ENCODE data around the gene GMPPA. TPM values are rescaled to one million over a fixed set of nuclear protein-coding genes. Genes with fewer than 3 reads are reported as not detected.

Gene GMPPA
- total and polyA plus RNA-seq, 5 donors from 2014 or later, result 17.2 to 35.1 (median 25.9) TPM

DNA sequence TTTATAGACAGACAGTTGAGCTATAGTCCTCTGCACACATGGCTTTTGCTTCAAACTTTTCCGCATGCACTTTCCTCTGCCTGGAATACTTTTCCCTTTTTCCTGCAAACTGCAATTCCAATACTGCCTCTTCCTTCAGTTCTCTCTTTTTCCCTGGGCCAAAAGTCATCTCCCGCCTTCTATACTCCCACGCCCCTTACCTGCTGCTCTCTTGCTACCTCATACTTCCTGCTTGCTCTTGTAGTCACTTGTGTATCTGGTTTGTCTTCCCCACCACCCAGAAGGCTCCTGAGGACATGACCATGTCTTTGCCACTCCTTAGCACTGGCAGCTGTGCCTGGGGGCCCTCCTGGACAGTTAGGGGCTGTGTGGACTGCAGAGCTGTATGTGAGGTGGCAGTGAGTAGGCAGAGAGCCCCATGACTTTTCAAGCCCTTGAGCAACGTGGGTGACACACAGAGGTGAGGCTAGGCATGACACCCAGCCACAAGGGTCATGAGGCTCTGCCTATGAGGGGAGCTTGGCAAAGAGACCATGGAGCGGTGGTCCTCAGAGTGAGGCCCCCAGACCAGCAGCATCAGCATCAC is 40.8 kb upstream of the GMPPA start:
- H3K4me1 ChIP-seq (ENCODE audit: control insufficient read depth, insufficient read depth, low read length, poor library complexity, severe bottlenecking), result no peaks in the 10 kb centered on the region
- peak; percentile 37 to 52 for ATAC-seq (ENCODE audit: low read depth in 2 of 2)
- no peak overlapping the region for H3K27ac ChIP-seq (ENCODE audit: insufficient read depth, low read length, poor library complexity, severe bottlenecking)
- H3K27me3 ChIP-seq (ENCODE audit: control insufficient read depth, insufficient read depth, low read length), result no peaks in the 10 kb centered on the region
- no peaks in the 10 kb centered on the region for H3K9me3 ChIP-seq (ENCODE audit: control insufficient read depth in 2 of 2, low read length in 2 of 2)
- H3K36me3 ChIP-seq (ENCODE audit: control insufficient read depth, insufficient read depth, low read length), result no peaks in the 10 kb centered on the region
- Mint-ChIP-seq H3K4me3 (no peak overlapping the region), H3K27me3 (peaks cover 8% of the 10 kb centered on the region), H3K9me3 (peaks cover 0 to 2% (median 0%) of the 10 kb centered on the region in 7 donors), H3K4me1 (peaks cover 0 to 6% (median 0%) of the 10 kb centered on the region in 4 donors), H3K36me3 (no peaks in the 10 kb centered on the region), H3K27ac (peak overlapping the region in 1 of 3 donors; percentile 18)
- H3K4me3 ChIP-seq (ENCODE audit: low read depth, low read length), result no peak overlapping the region
- DNase-seq, result peak in 1 of 3 donors; percentile 16

DNA sequence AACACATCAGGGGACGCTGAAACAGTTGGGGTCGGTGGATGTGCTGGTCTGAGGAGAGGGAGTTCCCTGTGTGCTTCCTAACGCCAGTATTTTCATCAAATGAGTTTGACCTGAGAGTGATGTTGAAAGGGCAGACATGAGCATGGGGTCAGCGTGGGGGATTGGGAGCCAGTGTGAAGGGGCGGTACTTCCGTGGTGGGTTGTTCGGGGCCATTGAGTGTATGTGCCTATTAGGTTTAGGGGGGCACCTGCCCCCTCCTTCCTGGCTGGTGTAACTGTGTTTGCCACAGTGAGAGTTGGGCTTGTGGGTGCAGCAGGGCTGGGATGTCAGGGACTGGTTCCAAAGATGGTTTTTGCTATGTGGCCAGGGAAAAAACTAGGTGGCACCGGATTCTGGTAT is 39.7 kb upstream of the GMPPA start:
- H3K27ac Mint-ChIP-seq, result no peak overlapping the region
- DNase-seq (no peak), ATAC-seq (ENCODE audit: low read depth in 2 of 2) (no peak)
- H3K27me3 Mint-ChIP-seq, result no peaks in the 10 kb centered on the region
- Histone ChIP-seq H3K36me3 (ENCODE audit: control insufficient read depth, insufficient read depth, low read length) (no peaks in the 10 kb centered on the region), H3K4me1 (ENCODE audit: control insufficient read depth, insufficient read depth, low read length, poor library complexity, severe bottlenecking) (no peaks in the 10 kb centered on the region), H3K4me3 (ENCODE audit: low read depth, low read length) (no peak overlapping the region), H3K27me3 (ENCODE audit: control insufficient read depth, insufficient read depth, low read length) (no peaks in the 10 kb centered on the region), H3K9me3 (ENCODE audit: control insufficient read depth in 2 of 2, low read length in 2 of 2) (no peaks in the 10 kb centered on the region), H3K27ac (ENCODE audit: insufficient read depth, low read length, poor library complexity, severe bottlenecking) (no peak overlapping the region)
- H3K4me3 Mint-ChIP-seq, result no peak overlapping the region
- H3K9me3 Mint-ChIP-seq, result peaks cover 0 to 2% (median 0%) of the 10 kb centered on the region in 7 donors
- H3K4me1 Mint-ChIP-seq, result peaks cover 0 to 6% (median 0%) of the 10 kb centered on the region in 4 donors
- H3K36me3 Mint-ChIP-seq, result no peaks in the 10 kb centered on the region

DNA sequence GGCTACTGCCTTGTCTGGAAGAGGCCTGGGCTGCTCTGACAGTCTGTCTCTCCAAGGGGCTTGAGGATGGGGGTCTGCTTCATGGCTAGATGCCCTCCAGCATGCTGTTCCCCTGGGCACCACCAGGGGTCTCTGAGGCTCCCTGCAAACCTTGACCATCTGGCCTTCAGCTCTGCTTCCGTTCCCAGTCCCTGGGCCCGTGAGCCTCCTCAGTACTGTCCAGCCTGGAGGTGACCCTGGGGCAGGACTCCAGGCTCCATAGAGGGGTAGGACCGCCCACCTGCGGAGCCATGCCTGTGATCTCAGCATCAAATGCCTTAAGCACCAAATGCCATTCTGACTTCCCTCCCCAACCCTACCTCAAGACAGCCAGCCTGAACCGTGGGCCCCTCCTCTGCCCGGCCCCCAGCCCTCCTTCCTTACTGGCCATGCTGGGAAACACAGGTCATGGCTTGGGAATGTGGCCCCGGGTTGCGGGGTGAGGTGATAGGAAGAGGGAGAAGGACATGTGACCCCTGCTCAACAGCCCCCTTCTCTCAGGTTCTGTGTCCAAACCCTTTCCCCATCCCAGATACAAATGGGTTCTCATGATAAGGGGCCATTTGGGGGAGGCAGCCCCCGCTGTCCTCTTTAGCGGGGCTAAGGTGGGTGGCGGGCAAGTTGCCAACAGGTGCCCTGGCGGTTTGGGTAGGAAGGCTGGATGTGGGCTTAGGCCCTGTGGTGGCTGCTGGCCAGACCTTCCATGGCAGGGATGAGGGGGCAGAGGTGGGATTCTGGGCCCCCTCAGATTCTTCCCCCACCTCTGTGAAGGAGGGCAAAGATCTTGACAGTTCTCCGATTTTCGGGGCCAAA is 39.0 kb upstream of the GMPPA start:
- peaks cover 0 to 6% (median 0%) of the 10 kb centered on the region in 4 donors for H3K4me1 Mint-ChIP-seq
- DNase-seq (peak; percentile 10 to 22 (median 17)), ATAC-seq (ENCODE audit: low read depth in 2 of 2) (no peak)
- Histone ChIP-seq H3K36me3 (ENCODE audit: control insufficient read depth, insufficient read depth, low read length) (no peaks in the 10 kb centered on the region), H3K9me3 (ENCODE audit: control insufficient read depth in 2 of 2, low read length in 2 of 2) (no peaks in the 10 kb centered on the region), H3K27ac (ENCODE audit: insufficient read depth, low read length, poor library complexity, severe bottlenecking) (no peak overlapping the region), H3K4me1 (ENCODE audit: control insufficient read depth, insufficient read depth, low read length, poor library complexity, severe bottlenecking) (no peaks in the 10 kb centered on the region), H3K27me3 (ENCODE audit: control insufficient read depth, insufficient read depth, low read length) (no peaks in the 10 kb centered on the region), H3K4me3 (ENCODE audit: low read depth, low read length) (no peak overlapping the region)
- no peak overlapping the region for H3K4me3 Mint-ChIP-seq
- H3K36me3 Mint-ChIP-seq, result no peaks in the 10 kb centered on the region
- H3K9me3 Mint-ChIP-seq, result peaks cover 0 to 2% (median 0%) of the 10 kb centered on the region in 7 donors
- no peak overlapping the region for H3K27ac Mint-ChIP-seq
- H3K27me3 Mint-ChIP-seq, result no peaks in the 10 kb centered on the region

DNA sequence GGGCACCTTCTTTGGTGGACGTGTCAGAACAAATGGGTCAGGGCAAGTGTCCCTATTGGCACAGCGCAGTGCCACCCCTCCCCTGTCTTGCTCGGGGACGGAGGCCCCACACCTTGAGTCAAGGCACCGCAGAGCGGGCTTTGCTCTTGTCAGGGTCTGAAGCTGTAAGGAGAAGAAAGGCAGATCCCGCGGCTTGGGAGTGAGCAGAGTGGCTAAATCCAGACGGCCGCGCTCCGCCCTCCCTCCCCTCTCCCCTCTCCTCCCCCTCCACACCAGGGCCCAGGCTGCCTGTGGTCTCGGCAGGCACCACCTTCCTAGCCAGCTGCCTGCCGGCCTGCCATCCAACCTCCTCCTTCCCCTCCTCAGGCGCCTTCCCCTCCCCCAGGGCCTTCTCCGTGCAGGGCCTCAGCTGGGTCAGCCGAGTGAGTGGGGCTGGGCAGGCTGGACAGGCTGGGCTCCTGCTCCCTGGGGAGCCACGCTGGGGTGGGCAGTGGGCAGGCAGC is 38.2 kb upstream of the GMPPA start:
- Mint-ChIP-seq H3K4me1 (peaks cover 0 to 6% (median 0%) of the 10 kb centered on the region in 4 donors), H3K27me3 (no peaks in the 10 kb centered on the region), H3K36me3 (no peaks in the 10 kb centered on the region), H3K27ac (no peak overlapping the region), H3K9me3 (peaks cover 0 to 2% (median 0%) of the 10 kb centered on the region in 7 donors), H3K4me3 (no peak overlapping the region)
- Histone ChIP-seq H3K9me3 (ENCODE audit: control insufficient read depth in 2 of 2, low read length in 2 of 2) (no peaks in the 10 kb centered on the region), H3K4me3 (ENCODE audit: low read depth, low read length) (no peak overlapping the region), H3K27ac (ENCODE audit: insufficient read depth, low read length, poor library complexity, severe bottlenecking) (no peak overlapping the region), H3K36me3 (ENCODE audit: control insufficient read depth, insufficient read depth, low read length) (no peaks in the 10 kb centered on the region), H3K27me3 (ENCODE audit: control insufficient read depth, insufficient read depth, low read length) (no peaks in the 10 kb centered on the region), H3K4me1 (ENCODE audit: control insufficient read depth, insufficient read depth, low read length, poor library complexity, severe bottlenecking) (no peaks in the 10 kb centered on the region)
- DNase-seq (no peak), ATAC-seq (ENCODE audit: low read depth in 2 of 2) (no peak)

DNA sequence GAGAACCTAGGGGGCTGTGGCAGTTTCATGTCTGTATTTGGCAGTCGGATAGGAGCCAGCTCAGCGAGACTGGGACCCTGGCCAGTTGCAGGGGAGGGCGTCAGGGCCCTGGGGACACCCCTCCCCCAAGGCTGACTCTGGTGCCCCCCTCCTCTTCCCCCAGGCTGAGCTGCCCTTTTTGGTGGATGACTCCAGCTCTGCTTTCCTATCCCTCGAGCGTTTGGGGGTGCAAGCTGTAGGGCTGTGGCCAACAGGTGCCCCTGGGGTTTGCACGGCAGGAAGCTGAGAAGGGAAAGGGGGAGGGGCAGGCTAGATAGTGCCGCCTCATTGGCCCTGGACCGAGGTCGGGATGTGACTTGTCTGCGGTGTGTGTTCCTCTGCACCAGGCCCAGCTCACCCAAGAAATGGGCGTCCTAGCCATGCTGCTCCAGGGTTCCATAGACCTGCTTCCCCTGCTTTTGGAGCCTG is 37.6 kb upstream of the GMPPA start:
- Mint-ChIP-seq H3K27me3 (no peaks in the 10 kb centered on the region), H3K27ac (no peak overlapping the region), H3K9me3 (peaks cover 0 to 2% (median 0%) of the 10 kb centered on the region in 7 donors), H3K36me3 (no peaks in the 10 kb centered on the region), H3K4me3 (no peak overlapping the region), H3K4me1 (peaks cover 0 to 6% (median 0%) of the 10 kb centered on the region in 4 donors)
- DNase-seq (peak in 1 of 3 donors; percentile 43), ATAC-seq (ENCODE audit: low read depth in 2 of 2) (peak in 1 of 2 donors; percentile 37)
- Histone ChIP-seq H3K4me1 (ENCODE audit: control insufficient read depth, insufficient read depth, low read length, poor library complexity, severe bottlenecking) (no peaks in the 10 kb centered on the region), H3K4me3 (ENCODE audit: low read depth, low read length) (no peak overlapping the region), H3K9me3 (ENCODE audit: control insufficient read depth in 2 of 2, low read length in 2 of 2) (no peaks in the 10 kb centered on the region), H3K36me3 (ENCODE audit: control insufficient read depth, insufficient read depth, low read length) (no peaks in the 10 kb centered on the region), H3K27ac (ENCODE audit: insufficient read depth, low read length, poor library complexity, severe bottlenecking) (no peak overlapping the region), H3K27me3 (ENCODE audit: control insufficient read depth, insufficient read depth, low read length) (no peaks in the 10 kb centered on the region)

DNA sequence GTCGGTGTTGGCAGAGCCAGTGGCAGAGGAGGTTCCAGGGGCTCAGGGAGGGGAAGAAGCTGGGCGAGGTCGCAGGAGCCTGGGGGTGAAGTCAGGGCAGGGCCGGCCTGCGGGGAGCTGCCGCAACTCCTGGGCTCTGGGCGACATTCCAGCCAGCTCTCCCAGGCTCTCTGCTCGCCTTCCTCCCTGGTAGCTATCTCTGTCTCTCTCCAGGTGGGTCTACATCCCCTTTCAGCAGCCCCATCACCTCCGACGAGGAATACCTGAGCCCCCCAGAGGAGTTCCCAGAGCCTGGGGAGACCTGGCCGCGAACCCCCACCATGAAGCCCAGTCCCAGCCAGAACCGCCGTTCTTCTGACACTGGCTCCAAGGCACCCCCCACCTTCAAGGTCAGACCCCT is 37.0 kb upstream of the GMPPA start:
- DNase-seq (no peak), ATAC-seq (ENCODE audit: low read depth in 2 of 2) (no peak)
- Mint-ChIP-seq H3K4me1 (peaks cover 0 to 6% (median 0%) of the 10 kb centered on the region in 4 donors), H3K27ac (no peak overlapping the region), H3K9me3 (peaks cover 0 to 2% (median 0%) of the 10 kb centered on the region in 7 donors), H3K36me3 (no peaks in the 10 kb centered on the region), H3K4me3 (no peak overlapping the region), H3K27me3 (no peaks in the 10 kb centered on the region)
- H3K36me3 ChIP-seq (ENCODE audit: control insufficient read depth, insufficient read depth, low read length), result no peaks in the 10 kb centered on the region
- no peaks in the 10 kb centered on the region for H3K9me3 ChIP-seq (ENCODE audit: control insufficient read depth in 2 of 2, low read length in 2 of 2)
- no peaks in the 10 kb centered on the region for H3K27me3 ChIP-seq (ENCODE audit: control insufficient read depth, insufficient read depth, low read length)
- no peak overlapping the region for H3K27ac ChIP-seq (ENCODE audit: insufficient read depth, low read length, poor library complexity, severe bottlenecking)
- no peaks in the 10 kb centered on the region for H3K4me1 ChIP-seq (ENCODE audit: control insufficient read depth, insufficient read depth, low read length, poor library complexity, severe bottlenecking)
- H3K4me3 ChIP-seq (ENCODE audit: low read depth, low read length), result no peak overlapping the region

DNA sequence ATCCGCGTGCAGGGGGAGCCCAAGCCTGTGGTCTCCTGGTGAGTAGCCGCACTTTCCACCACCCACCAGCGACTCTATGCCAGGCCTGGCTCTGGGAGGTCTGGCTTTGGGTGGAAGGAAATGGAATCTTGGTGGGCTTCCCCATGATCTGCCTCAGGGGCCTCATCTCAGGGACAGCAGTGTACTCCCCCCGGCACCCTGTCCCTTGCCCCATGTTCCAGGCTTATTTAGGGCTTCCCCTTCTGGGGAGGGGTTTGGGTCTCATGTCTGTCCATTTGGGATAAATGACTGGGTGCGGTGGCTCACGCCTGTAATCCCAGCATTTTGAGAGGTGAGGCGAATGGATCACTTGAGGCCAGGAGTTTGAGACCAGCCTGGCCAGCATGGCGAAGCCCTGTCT is 36.3 kb upstream of the GMPPA start:
- no peak overlapping the region for H3K4me3 Mint-ChIP-seq
- no peaks in the 10 kb centered on the region for H3K36me3 Mint-ChIP-seq
- Histone ChIP-seq H3K9me3 (ENCODE audit: control insufficient read depth in 2 of 2, low read length in 2 of 2) (no peaks in the 10 kb centered on the region), H3K4me1 (ENCODE audit: control insufficient read depth, insufficient read depth, low read length, poor library complexity, severe bottlenecking) (no peaks in the 10 kb centered on the region), H3K27ac (ENCODE audit: insufficient read depth, low read length, poor library complexity, severe bottlenecking) (no peak overlapping the region), H3K27me3 (ENCODE audit: control insufficient read depth, insufficient read depth, low read length) (no peaks in the 10 kb centered on the region), H3K4me3 (ENCODE audit: low read depth, low read length) (no peak overlapping the region), H3K36me3 (ENCODE audit: control insufficient read depth, insufficient read depth, low read length) (no peaks in the 10 kb centered on the region)
- ATAC-seq (ENCODE audit: low read depth in 2 of 2), result no peak
- no peak for DNase-seq
- peaks cover 0 to 6% (median 0%) of the 10 kb centered on the region in 4 donors for H3K4me1 Mint-ChIP-seq
- H3K9me3 Mint-ChIP-seq, result peaks cover 0 to 2% (median 0%) of the 10 kb centered on the region in 7 donors
- no peaks in the 10 kb centered on the region for H3K27me3 Mint-ChIP-seq
- H3K27ac Mint-ChIP-seq, result no peak overlapping the region
